Measurements from ENCODE around the gene AK8.

AK8 gene

DNA sequence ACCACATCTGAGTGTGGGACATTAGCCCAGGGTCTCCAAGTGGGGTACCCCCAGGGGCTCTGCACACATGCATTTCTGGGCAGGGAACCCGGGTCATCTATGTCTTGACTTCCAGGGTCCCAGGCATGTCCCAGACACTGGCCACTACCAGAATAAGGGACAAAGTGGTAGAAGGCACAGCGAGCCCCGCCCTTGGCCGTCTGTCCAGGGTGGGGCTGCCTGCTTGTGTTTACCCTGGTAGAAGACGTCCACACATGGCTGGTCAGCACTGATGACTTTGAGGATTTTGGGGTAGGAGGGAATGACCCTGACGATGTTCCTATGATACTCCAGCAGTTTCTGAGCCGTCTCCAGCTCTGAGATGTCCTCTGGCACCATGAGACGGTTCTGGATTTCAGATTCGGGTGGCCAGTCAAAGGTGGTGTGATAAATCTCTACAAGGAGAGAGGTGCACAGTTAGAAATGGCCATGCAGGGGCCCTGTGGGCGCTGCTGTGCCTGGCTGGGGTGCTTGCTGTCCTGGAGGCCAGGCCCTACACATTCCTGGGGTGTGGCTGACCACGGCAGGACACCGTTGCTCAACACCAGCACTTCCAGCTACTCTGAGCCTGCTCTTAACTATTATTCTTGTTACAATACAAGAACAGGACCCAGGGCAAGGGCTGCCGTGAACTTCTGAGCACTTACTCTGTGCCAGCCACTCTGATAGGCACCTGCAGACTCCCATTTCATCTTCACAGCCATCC is 51.3 kb downstream of the AK8 start:
- Histone ChIP-seq H3K9ac (ENCODE audit: low read depth in 1 of 2, low read length in 2 of 2) (no peak overlapping the region), H3K27me3 (ENCODE audit: control insufficient read depth in 2 of 2, insufficient read depth in 2 of 2, low read length in 2 of 2) (no peaks in the 10 kb centered on the region), H3K9me3 (ENCODE audit: control insufficient read depth in 2 of 2, low read length in 2 of 2) (no peaks in the 10 kb centered on the region), H3K4me1 (ENCODE audit: control insufficient read depth in 2 of 2, insufficient read depth in 2 of 2, low read length in 2 of 2) (no peaks in the 10 kb centered on the region), H3K27ac (ENCODE audit: low read depth in 2 of 2, low read length in 2 of 2) (no peak overlapping the region), H3K36me3 (ENCODE audit: control insufficient read depth in 2 of 2, insufficient read depth in 2 of 2, low read length in 2 of 2) (no peaks in the 10 kb centered on the region), H3K4me3 (ENCODE audit: low read length in 2 of 2) (no peak overlapping the region)

DNA sequence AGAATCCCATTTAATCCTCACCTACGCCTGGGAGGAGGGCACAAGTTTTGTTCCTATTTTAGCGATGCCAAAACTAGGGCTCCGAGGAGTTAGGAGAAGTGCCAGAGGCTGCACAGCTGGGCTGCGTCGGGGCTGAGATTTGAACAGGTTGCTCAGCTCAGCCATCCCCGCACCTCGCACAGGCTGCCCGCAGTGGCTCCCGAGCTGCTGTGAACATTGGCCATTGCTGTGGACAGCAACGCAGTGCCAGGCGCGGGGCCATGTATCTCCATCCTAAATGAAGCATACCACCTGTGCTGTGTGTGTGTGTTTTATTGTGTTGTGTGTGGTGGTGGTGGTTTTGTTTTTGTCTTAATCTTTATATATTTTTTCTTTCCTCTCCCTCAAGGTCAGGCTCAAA is 52.0 kb downstream of the AK8 start:
- no peaks in the 10 kb centered on the region for H3K36me3 ChIP-seq (ENCODE audit: control insufficient read depth in 2 of 2, insufficient read depth in 2 of 2, low read length in 2 of 2)
- H3K4me1 ChIP-seq (ENCODE audit: control insufficient read depth in 2 of 2, insufficient read depth in 2 of 2, low read length in 2 of 2) = no peaks in the 10 kb centered on the region
- H3K9ac ChIP-seq (ENCODE audit: low read depth in 1 of 2, low read length in 2 of 2) = no peak overlapping the region
- no peak overlapping the region for H3K4me3 ChIP-seq (ENCODE audit: low read length in 2 of 2)
- H3K27ac ChIP-seq (ENCODE audit: low read depth in 2 of 2, low read length in 2 of 2) = no peak overlapping the region
- no peaks in the 10 kb centered on the region for H3K27me3 ChIP-seq (ENCODE audit: control insufficient read depth in 2 of 2, insufficient read depth in 2 of 2, low read length in 2 of 2)
- no peaks in the 10 kb centered on the region for H3K9me3 ChIP-seq (ENCODE audit: control insufficient read depth in 2 of 2, low read length in 2 of 2)

- Histone ChIP-seq H3K36me3 (ENCODE audit: control insufficient read depth in 2 of 2, insufficient read depth in 2 of 2, low read length in 2 of 2) (no peaks in the 10 kb centered on the region), H3K27me3 (ENCODE audit: control insufficient read depth in 2 of 2, insufficient read depth in 2 of 2, low read length in 2 of 2) (no peaks in the 10 kb centered on the region), H3K4me1 (ENCODE audit: control insufficient read depth in 2 of 2, insufficient read depth in 2 of 2, low read length in 2 of 2) (no peaks in the 10 kb centered on the region), H3K9me3 (ENCODE audit: control insufficient read depth in 2 of 2, low read length in 2 of 2) (no peaks in the 10 kb centered on the region), H3K27ac (ENCODE audit: low read depth in 2 of 2, low read length in 2 of 2) (no peak overlapping the region), H3K9ac (ENCODE audit: low read depth in 1 of 2, low read length in 2 of 2) (no peak overlapping the region), H3K4me3 (ENCODE audit: low read length in 2 of 2) (no peak overlapping the region)
Observed at GRCh38 chr9:132825430-132825829, 52.7 kb downstream of the AK8 start.

- no peaks in the 10 kb centered on the region for H3K4me1 ChIP-seq (ENCODE audit: control insufficient read depth in 2 of 2, insufficient read depth in 2 of 2, low read length in 2 of 2)
- no peaks in the 10 kb centered on the region for H3K27me3 ChIP-seq (ENCODE audit: control insufficient read depth in 2 of 2, insufficient read depth in 2 of 2, low read length in 2 of 2)
- no peak overlapping the region for H3K27ac ChIP-seq (ENCODE audit: low read depth in 2 of 2, low read length in 2 of 2)
- H3K4me3 ChIP-seq (ENCODE audit: low read length in 2 of 2) = no peak overlapping the region
- no peaks in the 10 kb centered on the region for H3K36me3 ChIP-seq (ENCODE audit: control insufficient read depth in 2 of 2, insufficient read depth in 2 of 2, low read length in 2 of 2)
- no peak overlapping the region for H3K9ac ChIP-seq (ENCODE audit: low read depth in 1 of 2, low read length in 2 of 2)
- H3K9me3 ChIP-seq (ENCODE audit: control insufficient read depth in 2 of 2, low read length in 2 of 2) = no peaks in the 10 kb centered on the region
Observed at GRCh38 chr9:132824951-132825350, 53.1 kb downstream of the AK8 start.

DNA sequence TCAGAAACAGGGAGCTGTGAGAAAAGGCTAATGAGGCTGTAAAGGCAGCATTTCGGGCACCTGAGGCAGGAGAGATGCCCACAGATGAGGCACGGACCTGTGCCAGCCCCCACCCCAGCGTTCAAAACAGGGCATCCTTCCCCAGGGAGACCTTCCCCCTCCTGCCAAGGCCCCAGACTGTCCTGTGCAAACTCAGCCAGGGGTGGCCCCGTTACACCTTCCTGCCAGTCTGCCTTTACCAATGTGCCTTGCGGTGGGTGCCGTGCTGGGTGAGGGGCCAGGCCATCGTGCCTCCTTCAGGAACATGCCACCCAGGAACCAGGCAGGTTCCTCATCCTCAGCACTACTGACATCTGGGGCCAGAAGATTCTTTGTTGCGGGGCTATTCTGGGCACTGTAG is 53.9 kb downstream of the AK8 start:
- Histone ChIP-seq H3K9ac (ENCODE audit: low read depth in 1 of 2, low read length in 2 of 2) (no peak overlapping the region), H3K9me3 (ENCODE audit: control insufficient read depth in 2 of 2, low read length in 2 of 2) (no peaks in the 10 kb centered on the region), H3K4me3 (ENCODE audit: low read length in 2 of 2) (no peak overlapping the region), H3K27me3 (ENCODE audit: control insufficient read depth in 2 of 2, insufficient read depth in 2 of 2, low read length in 2 of 2) (no peaks in the 10 kb centered on the region), H3K36me3 (ENCODE audit: control insufficient read depth in 2 of 2, insufficient read depth in 2 of 2, low read length in 2 of 2) (no peaks in the 10 kb centered on the region), H3K4me1 (ENCODE audit: control insufficient read depth in 2 of 2, insufficient read depth in 2 of 2, low read length in 2 of 2) (no peaks in the 10 kb centered on the region), H3K27ac (ENCODE audit: low read depth in 2 of 2, low read length in 2 of 2) (no peak overlapping the region)

- Histone ChIP-seq H3K27ac (ENCODE audit: low read depth in 2 of 2, low read length in 2 of 2) (no peak overlapping the region), H3K36me3 (ENCODE audit: control insufficient read depth in 2 of 2, insufficient read depth in 2 of 2, low read length in 2 of 2) (no peaks in the 10 kb centered on the region), H3K4me3 (ENCODE audit: low read length in 2 of 2) (no peak overlapping the region), H3K4me1 (ENCODE audit: control insufficient read depth in 2 of 2, insufficient read depth in 2 of 2, low read length in 2 of 2) (no peaks in the 10 kb centered on the region), H3K27me3 (ENCODE audit: control insufficient read depth in 2 of 2, insufficient read depth in 2 of 2, low read length in 2 of 2) (no peaks in the 10 kb centered on the region), H3K9me3 (ENCODE audit: control insufficient read depth in 2 of 2, low read length in 2 of 2) (no peaks in the 10 kb centered on the region), H3K9ac (ENCODE audit: low read depth in 1 of 2, low read length in 2 of 2) (no peak overlapping the region)
Observed at GRCh38 chr9:132823370-132824145, 54.5 kb downstream of the AK8 start.

GRCh38 chr9:132820169-132820944 is 57.7 kb downstream of the AK8 start:
- no peak overlapping the region for H3K4me3 ChIP-seq (ENCODE audit: low read length in 2 of 2)

GRCh38 chr9:132818588-132818987 is 59.5 kb downstream of the AK8 start:
- H3K4me1 ChIP-seq (ENCODE audit: control insufficient read depth in 2 of 2, insufficient read depth in 2 of 2, low read length in 2 of 2) = no peaks in the 10 kb centered on the region
- no peaks in the 10 kb centered on the region for H3K36me3 ChIP-seq (ENCODE audit: control insufficient read depth in 2 of 2, insufficient read depth in 2 of 2, low read length in 2 of 2)
- no peak overlapping the region for H3K27ac ChIP-seq (ENCODE audit: low read depth in 2 of 2, low read length in 2 of 2)
- no peak overlapping the region for H3K4me3 ChIP-seq (ENCODE audit: low read length in 2 of 2)
- H3K9ac ChIP-seq (ENCODE audit: low read depth in 1 of 2, low read length in 2 of 2) = no peak overlapping the region
- H3K27me3 ChIP-seq (ENCODE audit: control insufficient read depth in 2 of 2, insufficient read depth in 2 of 2, low read length in 2 of 2) = no peaks in the 10 kb centered on the region
- H3K9me3 ChIP-seq (ENCODE audit: control insufficient read depth in 2 of 2, low read length in 2 of 2) = no peaks in the 10 kb centered on the region

More at GRCh38 chr9:132820169-132820944, 57.7 kb downstream of the AK8 start:
- no peak overlapping the region for H3K9ac ChIP-seq (ENCODE audit: low read depth in 1 of 2, low read length in 2 of 2)
- H3K27ac ChIP-seq (ENCODE audit: low read depth in 2 of 2, low read length in 2 of 2) = no peak overlapping the region
- H3K4me1 ChIP-seq (ENCODE audit: control insufficient read depth in 2 of 2, insufficient read depth in 2 of 2, low read length in 2 of 2) = no peaks in the 10 kb centered on the region
- H3K9me3 ChIP-seq (ENCODE audit: control insufficient read depth in 2 of 2, low read length in 2 of 2) = no peaks in the 10 kb centered on the region
- H3K27me3 ChIP-seq (ENCODE audit: control insufficient read depth in 2 of 2, insufficient read depth in 2 of 2, low read length in 2 of 2) = no peaks in the 10 kb centered on the region
- no peaks in the 10 kb centered on the region for H3K36me3 ChIP-seq (ENCODE audit: control insufficient read depth in 2 of 2, insufficient read depth in 2 of 2, low read length in 2 of 2)

GRCh38 chr9:132814937-132815336 is 63.1 kb downstream of the AK8 start:
- H3K9me3 ChIP-seq (ENCODE audit: control insufficient read depth in 2 of 2, low read length in 2 of 2) = no peaks in the 10 kb centered on the region
- H3K4me1 ChIP-seq (ENCODE audit: control insufficient read depth in 2 of 2, insufficient read depth in 2 of 2, low read length in 2 of 2) = no peaks in the 10 kb centered on the region
- no peak overlapping the region for H3K9ac ChIP-seq (ENCODE audit: low read depth in 1 of 2, low read length in 2 of 2)
- no peak overlapping the region for H3K27ac ChIP-seq (ENCODE audit: low read depth in 2 of 2, low read length in 2 of 2)
- no peaks in the 10 kb centered on the region for H3K36me3 ChIP-seq (ENCODE audit: control insufficient read depth in 2 of 2, insufficient read depth in 2 of 2, low read length in 2 of 2)
- H3K27me3 ChIP-seq (ENCODE audit: control insufficient read depth in 2 of 2, insufficient read depth in 2 of 2, low read length in 2 of 2) = no peaks in the 10 kb centered on the region
- H3K4me3 ChIP-seq (ENCODE audit: low read length in 2 of 2) = no peak overlapping the region

All from mucosa of rectum (tissue), 2 donors.